Non-pigmented ciliary epithelial cell (primary cell): ENCODE measurements around the gene OPHN1.
"Not testable (repeated sequence)": the region's sequence is repeated elsewhere in the genome, so short reads cannot be mapped to it uniquely, and the experiment has no call there.

Source experiments
- DNase-seq: peaks from one replicate; pipeline ENCODE4 v3.0.0-alpha.2; 2010; ENCODE audit warnings: low read depth

Gene OPHN1

DNA sequence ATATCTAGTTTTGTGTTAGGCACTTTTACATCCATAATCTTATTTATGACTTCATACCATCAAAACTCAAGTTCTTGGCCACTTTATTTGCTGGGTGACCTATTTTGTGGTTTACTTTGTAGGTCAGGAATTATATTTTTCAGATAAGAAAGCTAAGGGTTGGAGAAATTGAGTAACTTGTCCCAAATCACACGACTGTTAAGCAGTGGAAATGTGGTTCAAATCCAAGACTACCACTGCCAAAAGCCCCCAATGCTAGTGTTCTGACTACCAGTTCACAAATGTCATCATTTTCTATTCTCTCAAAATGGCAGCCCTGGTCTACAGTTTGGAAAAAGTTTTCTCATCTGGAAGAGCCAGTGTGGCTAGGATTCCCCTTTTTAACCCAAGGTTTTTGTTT, 74.6 kb downstream of the OPHN1 start:
- DNase-seq, result no peak

DNA sequence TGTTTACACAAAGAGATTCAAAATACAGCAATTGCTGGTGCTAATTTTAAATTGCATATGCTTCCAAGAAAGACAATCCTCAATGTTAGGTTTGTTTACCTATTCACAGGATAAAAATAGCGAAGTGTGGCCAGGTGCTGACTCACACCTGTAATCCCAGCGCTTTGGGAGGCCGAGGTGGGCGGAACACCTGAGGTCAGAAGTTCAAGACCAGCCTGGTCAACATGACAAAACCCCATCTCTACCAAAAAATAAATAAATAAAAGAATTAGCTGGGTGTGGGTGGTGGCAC, 77.7 kb downstream of the OPHN1 start:
- DNase-seq, result no peak

DNA sequence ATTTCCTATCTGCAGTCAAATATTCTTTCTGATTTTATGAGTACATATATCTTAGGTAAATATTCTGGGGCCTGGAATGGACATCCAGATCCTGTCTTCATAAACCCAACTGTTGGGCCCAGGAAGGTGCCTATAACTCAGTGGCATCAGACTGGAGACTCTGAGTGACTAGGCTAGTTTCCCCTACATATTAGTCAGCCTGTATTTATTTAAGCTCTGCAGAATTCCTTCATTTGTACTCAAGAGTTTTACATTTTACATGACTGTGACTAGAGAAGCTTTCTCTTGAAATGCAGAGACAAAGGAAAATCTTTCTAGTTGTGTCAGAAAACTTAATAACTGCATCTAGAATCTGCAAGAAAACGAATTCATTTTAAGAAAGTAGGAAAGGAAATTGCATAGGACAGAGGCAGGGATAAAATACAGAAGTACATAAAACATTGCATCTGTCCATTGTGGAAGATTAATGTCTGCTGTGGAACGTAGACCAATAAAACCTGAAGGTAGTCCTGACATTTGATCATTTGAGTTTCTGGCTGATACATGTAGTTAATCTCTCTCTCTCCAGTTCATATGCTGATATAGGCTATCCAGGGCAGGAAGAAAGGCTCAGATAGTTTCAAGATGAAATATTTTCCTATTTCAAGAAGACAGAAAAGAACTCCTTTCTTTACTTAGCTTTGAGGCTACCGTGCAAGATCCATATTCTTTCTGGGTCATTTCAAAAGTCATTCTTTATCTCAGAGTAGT, 78.2 kb downstream of the OPHN1 start:
- no peak for DNase-seq

DNA sequence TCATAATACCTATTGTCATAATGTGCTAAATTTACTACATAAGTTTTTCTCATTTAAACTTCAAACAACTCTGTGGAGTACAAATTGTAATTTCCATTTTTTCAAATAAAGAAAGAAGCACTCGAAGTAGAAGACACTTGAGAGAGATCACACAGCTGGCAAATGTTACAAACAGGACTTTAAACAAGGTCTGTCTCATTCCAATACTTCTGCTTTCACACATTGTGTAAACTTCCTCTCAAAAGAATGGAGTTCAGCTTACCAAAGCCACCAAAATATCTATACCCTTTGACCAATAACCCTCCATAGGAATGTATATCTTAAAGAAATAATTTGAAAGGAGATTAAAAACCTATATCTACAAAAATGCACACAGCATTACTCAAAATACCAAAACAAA, 88.3 kb downstream of the OPHN1 start:
- no peak for DNase-seq

DNA sequence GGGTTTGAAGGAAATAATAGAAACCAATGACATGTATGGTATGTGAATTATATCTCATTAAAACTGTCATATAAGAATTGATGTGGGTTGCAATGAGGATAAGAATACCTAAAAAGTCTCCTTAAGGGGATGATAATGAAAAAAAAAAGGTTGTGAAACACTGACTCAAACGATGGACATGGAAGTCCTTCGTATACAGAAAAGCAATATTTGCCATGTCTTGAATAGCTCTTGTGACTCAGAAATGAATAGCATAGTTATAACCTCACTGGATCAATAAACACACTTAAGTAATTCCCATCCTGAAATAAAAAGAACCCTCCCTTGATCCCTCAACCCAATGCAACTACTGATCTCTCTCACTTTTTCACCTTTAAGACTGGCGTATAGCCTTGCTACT, 89.7 kb downstream of the OPHN1 start:
- DNase-seq, result no peak

DNA sequence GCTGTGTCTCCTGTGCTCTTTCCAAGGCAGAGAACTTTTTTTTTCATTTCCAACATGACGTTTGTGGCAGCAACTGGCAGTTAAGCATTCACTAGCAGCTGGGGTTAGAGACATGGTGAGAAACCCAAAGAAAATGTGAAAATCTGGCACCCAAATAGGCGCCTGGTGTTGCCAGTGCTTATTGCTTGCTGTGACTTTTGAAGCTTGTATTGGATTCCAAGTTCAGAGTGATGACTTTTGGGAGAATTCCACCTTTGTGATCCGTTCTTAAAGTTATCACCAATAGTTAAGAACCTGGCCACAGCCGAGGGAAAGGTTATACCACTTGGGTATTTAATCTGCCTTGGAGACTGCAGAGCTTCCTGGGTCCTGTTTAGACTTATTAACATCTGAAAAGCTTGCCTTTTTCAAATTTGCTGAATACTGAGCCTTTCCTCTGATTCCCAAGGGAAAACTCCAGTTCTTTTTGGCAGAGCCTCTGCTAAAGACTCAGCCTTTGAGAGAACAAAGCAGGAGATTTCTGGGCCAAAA, 101.0 kb downstream of the OPHN1 start:
- no peak for DNase-seq

DNA sequence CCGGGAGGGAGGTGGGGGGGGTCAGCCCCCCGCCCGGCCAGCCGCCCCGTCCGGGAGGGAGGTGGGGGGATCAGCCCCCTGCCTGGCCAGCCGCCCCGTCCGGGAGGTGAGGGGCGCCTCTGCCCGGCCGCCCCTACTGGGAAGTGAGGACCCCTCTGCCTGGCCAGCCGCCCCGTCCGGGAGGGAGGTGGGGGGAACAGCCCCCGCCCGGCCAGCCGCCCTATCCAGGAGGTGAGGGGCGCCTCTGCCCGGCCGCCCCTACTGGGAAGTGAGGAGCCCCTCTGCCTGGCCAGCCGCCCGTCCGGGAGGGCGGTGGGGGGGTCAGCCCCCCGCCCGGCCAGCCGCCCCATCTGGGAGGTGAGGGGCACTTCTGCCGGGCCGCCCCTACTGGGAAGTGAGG, 106.5 kb downstream of the OPHN1 start:
- DNase-seq, result not testable (repeated sequence)

DNA sequence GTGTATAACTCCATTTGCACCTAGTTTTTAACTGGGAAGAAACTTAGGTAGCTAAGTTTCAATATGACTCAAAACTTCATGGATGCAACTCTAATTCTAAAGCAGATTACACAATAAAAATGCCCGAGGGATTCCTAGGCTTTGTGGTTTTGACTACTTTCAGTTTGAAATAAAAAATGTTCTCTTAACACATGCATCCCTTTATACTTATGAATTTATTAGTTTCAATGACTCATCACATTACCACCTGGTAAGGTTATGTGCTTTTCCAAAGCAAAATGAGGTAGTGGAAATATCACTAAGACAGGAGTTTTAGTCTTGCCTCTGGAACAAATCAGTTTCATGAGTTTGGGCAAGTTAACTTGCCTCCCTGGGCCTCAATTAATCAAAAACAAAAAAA, 125.5 kb downstream of the OPHN1 start:
- DNase-seq, result peak; percentile 50

DNA sequence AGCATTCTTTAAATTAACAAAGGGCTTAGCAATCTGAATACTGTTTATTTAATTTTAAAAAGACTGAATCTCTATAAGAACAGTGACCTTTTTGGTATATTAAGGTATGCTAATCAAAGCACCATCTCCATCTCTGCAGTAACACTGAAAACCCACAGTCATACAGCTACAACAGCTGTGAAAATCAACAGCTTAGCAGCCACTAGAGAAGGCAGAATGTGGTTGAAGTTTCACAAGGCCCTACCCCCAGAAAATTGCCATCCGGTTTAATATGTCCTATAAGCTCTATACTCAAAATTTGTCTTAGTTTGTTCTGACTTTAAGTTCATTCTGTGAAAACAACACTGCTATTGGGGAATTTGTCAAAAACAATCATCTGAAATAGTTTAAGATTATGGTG, 128.7 kb downstream of the OPHN1 start:
- no peak for DNase-seq

DNA sequence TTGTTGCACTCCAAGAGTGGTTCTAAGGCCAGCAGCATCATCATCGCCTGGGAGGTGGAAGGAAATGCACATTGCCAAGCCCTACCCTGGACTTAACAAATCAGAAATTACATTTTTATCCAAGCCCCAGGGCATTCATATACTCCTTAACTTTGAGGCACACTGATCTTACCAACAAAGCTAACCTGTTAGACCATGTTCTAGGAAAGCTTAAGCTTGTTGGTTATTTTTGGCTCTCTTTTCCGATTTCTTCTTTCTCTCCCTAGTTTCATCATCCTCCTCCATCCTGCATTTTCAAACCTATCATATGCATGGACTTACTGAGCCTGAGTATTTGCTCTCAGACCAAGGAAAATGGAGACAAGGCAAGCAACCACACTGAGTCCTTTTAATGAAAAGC, 133.4 kb downstream of the OPHN1 start:
- no peak for DNase-seq

DNA sequence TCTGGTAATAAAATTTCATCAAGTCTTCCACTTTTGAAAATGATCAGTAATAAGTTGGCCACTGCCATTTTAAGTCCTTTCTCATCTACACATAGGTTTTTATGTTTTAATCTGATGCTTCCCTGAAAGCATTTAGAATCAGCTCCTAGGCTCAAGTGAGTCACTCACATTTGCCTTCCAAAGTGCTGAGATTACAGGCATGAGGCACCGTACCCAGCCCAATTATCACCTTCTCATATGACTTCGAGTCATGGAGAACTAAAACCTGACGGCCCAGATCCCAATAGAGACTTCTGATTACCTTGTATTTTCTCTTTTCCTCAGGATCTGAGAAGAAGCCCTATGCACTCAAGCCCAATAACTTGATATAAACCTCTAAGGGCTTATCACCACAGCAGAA, 140.8 kb downstream of the OPHN1 start:
- DNase-seq, result no peak

DNA sequence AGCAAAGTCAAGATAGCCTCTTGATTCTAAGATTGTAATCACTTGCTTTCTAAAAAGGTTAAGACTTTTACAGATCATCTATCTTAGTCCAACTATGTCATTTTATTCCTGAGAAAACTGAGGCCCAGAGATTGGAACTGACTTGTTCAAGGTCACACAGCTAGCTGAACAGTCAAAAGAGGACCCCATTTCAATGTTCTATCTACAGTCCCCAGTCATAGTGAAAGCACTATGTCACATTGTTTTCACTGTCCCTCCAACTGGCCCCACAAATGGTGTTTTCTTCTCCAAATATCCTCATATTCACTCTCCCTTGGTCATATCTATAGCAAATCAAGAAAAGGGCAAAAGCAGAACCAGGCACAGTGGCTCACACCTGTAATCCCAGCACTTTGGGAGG, 145.2 kb downstream of the OPHN1 start:
- DNase-seq, result no peak

DNA sequence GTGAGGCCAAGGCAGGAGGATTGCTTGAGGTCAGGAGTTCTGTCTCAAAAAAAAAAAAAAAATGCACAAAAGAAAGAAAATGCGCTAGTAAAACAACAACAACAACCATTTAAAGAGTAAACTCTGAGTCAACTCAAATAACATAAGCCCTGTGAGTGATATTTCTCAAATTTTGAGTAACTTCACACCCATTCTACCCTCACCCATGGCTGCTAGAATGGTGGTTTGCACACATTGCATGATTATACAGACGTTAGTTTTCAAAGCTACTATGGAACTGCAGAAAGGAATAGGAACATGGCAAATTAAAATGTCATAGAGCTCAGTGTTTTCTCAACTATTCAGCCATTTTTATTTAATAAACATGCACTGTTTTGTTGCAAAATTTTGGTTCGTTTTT, 145.9 kb downstream of the OPHN1 start:
- no peak for DNase-seq

DNA sequence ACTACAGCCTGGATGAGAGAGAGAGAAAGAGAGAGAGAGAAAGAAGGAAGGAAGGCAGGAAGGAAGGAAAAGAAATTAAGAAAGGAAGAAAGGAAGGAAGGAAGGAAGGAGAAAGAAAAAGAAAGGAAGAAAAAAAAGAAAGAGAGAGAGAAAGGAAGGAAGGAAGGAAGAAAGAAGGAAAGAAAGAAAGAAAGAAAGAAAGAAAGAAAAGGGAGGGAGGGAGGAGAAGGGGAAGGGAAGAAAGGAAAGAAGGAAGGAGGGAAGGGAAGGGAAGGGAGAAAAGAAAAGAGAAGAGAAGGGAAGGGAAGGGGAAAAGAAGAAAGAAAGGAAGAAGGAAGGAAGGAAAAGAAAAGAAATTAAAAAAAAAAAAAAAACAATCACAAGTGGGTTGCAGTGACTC, 146.3 kb downstream of the OPHN1 start:
- DNase-seq, result no peak

DNA sequence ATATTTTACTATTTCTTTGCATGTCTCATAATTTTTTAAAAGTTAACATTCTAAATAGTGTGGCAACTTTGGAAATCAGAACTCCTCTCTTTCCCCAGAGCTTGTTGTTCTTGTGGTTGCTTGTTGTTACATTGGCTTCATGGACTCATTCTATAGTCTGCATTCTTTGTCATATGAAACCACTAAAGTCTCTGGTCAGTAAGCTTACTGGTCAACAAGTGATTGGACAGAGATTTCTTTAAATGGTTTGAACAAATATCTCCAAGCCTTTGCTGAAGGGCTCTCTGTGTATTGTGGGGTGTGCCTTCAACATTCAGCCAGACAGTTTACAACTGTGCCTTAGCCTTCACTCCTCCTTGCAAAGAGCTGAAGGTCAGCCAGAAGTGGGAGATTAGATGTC, 147.2 kb downstream of the OPHN1 start:
- no peak for DNase-seq

DNA sequence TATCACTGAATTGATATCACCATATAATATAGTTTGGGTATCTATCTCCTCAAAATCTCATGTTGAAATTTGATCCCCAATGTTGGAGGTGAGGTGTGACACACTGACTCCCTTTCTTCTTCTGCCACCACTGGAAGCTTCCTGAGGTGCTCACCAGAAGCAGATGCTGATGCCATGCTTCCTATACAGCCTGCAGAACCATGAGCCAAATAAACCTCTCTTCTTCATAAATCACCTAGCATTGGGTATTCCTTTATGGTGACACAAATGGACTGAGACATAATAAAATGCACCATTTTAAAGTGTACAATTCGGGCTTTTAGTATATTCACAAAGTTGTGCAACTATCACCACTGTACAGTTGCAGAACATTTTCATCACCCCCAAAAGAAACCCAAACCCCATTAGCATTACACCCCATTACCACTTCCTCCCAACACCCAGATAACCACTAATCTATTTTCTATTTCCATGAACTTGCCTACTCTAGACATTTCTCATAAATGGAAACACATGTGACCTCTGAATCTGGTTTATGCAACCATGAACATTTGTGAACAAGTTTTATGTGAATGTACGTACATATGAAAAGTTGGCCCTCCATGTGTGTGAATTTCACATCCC, 148.9 kb downstream of the OPHN1 start:
- no peak for DNase-seq

DNA sequence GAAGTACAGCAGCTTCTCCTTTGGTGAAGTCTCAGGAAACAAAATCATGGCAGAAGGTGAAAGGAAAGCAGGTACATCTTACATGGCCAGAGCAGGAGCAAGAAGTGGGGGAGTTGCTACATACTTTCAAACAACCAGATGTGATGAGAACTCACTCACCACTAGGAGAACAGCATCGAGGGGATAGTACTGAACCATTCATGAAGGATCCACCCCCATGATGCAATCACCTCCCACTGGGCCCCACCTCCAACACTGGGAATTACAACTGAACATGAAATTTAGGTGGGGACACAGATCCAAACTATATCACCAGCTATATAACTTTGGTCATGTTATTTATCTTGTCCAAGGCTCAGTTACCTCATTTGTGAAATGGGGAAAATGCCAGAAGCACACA, 159.4 kb downstream of the OPHN1 start:
- no peak for DNase-seq

DNA sequence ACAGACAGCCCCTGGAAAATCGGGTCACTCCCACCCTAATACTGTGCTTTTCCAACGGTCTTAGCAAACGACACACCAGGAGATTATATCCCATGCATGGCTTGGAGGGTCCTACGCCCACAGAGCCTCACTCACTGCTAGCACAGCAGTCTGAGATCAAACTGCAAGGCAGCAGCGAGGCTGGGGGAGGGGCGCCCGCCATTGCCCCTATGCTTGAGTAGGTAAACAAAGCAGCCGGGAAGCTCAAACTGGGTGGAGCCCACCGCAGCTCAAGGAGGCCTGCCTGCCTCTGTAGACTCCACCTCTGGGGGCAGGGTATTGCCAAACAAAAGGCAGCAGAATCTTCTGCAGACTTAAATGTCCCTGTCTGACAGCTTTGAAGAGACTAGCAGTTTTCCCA, 168.5 kb downstream of the OPHN1 start:
- DNase-seq, result not testable (repeated sequence)

DNA sequence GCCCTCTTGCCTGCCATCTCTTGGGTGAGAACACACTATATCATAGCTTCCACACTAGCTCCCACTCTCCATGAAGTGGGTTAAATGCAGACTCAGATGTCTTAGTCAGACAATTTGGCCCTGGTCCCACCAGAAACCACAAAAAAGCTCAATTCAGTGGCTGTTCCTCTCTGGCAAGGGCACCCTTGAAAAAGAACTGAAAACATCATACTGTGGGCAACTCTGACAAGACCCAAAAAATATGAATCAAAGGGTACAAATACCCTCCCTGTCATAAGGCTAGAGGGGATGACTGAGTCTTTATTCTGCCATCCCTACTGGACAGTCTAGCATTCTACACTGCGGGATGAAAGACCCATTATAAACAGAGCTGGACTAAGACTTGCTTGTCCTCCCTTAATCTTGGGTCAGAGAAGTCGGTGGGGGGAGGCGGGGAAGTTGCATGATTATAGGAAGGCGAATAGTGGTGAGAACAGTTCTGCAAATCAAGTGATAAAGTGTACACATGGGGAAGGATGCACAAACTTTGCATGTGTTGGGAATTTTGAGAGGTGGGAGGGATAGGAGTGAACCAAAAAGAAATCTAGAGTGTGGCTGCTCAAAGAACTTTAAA, 172.1 kb downstream of the OPHN1 start:
- DNase-seq, result no peak

DNA sequence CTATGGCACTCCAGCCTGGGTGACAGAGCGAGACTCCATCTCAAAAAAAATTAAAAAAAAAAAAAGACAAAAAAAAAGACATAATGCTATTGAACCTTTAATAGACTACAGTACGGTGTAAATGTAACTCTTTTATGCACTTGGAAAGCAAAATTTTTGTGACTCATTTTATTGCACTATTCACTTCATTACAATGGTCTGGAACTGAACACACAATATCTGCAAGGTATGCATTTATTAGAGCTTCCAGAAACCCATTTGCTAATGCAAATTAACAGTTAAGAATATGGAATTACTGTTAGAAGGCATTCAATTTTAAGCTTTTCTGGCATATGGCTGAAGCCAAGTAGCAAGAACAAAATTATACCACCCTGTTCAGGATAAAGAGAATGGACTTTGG, 176.3 kb downstream of the OPHN1 start:
- DNase-seq, result no peak

DNA sequence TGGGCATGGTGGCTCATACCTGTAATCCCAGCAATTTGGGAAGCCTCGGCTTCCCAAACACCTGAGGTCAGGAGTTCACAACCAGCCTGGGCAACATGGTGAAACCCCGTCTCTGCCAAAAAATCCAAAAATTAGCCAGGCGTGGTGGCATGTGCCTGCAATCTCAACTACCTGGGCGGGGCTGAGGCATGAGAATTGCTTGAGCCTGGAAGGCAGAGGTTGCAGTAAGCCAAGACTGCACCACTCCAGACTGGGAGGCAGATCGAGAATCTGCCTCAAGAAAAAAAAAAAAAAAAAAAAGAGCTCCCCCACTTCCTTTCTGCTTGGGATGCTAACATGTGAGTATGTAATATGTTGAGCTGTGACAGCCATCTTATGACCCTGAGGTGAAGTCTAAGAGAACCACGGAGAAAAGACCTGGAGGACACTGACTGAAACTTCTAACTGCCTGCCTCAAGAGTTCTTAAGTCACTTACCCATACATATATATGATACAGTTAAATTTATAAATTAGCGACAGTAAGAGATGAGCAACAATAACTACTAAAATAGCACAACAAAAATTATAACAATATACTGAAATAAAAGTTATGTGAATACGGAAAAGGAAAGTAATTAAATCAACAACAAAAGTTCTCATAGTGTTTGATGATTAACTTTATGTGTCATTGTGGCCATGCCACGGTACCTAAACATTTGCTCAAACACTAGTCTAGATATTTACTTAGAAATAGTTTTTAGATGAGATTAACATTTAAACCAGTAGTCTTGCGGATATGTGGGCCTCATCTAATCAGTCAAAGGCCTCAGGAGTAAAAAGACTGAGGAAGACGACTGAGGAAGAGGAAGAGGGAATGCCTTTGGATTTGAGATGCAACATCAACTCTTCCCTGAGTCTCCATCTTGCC, 178.3 kb downstream of the OPHN1 start:
- no peak for DNase-seq

DNA sequence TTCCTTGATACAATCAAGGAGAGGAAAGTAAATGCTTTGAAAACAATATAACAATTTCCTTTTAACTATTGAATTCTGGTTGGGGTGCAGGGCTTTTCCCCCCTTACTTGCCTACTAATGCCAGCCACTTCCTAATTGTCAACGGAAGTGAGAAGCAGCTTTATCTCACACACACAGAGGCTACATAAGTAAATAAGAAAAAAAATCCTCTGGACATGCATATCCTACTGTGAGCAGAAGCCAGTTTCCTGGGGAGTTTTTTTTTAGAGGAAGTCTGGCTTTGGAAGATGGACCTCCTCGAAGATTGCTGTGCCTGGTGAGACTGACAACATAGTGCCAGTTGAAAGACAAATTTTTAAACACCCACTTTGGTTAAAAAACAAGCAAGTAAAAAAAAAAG, 180.6 kb downstream of the OPHN1 start:
- DNase-seq, result no peak

DNA sequence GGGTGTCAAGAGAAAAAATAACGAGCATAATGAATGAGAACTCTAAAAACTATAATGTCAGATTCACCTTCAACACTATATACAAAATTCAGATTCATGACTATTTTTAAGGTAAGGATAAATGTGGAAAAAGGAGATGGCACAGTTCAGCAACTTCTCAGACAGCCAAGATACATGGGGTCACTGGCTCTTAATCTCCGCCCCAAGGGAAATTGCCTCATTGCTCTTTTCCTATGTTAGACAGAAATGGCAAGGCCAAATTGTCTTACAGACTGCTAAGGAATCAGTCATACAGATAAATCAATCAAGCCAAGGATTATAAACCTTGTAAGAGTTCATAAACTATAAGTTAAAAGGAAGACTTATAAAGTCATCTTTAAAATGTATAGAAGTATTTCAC, 183.4 kb downstream of the OPHN1 start:
- no peak for DNase-seq
